22Rv1 (cell line): Measurements from ENCODE around the gene BATF3.

ENCODE experiments used
- H3K27ac ChIP-seq: fragments of 450-650 bp; 2 replicates; pipeline ENCODE4 v1.5.1; 2017
- ZFX ChIP-seq: fragments of 450-650 bp; IDR thresholded peaks from 2 replicates; pipeline ENCODE4 v1.6.1; 2017; ENCODE audit warnings: antibody characterized with exemption, borderline replicate concordance
- TF ChIP-seq, protein P1 (sequence below): fragments of 450-650 bp; IDR thresholded peaks from 2 replicates; pipeline ENCODE4 v1.5.1; 2017; ENCODE audit warnings: mild to moderate bottlenecking

The BATF3 gene

DNA sequence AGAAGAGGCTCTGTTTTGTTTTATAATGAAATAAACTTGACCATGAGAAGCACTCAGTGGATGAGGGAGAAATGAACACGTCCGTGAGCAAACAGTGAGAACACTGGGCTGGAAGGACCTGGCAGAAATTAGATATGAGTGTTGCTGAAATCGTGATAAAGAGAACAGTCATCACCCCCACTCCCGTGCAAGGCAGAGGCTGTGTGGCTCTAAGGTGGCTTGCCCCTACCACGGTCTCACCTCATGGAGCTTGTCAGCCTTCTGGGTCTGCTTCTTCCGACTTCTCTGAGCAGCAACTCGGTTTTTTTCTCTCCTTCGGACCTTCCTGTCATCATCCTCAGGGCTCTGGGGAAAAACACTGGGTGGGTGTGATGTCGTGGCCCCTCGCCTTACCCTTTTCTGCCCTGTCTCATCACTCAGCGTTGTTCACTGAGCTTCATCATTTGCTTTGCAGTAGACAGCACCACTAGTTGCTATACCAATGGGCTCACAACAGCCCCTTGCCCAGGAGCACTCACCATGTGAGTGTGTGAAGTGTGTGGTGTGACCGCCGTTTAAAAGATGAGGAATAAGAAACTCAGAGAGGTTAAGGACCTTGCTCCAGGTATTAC, 2.8 kb downstream of the BATF3 start:
- no peak overlapping the region for H3K27ac ChIP-seq
- TF ChIP-seq, protein P1, sequence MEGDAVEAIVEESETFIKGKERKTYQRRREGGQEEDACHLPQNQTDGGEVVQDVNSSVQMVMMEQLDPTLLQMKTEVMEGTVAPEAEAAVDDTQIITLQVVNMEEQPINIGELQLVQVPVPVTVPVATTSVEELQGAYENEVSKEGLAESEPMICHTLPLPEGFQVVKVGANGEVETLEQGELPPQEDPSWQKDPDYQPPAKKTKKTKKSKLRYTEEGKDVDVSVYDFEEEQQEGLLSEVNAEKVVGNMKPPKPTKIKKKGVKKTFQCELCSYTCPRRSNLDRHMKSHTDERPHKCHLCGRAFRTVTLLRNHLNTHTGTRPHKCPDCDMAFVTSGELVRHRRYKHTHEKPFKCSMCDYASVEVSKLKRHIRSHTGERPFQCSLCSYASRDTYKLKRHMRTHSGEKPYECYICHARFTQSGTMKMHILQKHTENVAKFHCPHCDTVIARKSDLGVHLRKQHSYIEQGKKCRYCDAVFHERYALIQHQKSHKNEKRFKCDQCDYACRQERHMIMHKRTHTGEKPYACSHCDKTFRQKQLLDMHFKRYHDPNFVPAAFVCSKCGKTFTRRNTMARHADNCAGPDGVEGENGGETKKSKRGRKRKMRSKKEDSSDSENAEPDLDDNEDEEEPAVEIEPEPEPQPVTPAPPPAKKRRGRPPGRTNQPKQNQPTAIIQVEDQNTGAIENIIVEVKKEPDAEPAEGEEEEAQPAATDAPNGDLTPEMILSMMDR, result no peak
- TF ChIP-seq ZFX, result no peak

DNA sequence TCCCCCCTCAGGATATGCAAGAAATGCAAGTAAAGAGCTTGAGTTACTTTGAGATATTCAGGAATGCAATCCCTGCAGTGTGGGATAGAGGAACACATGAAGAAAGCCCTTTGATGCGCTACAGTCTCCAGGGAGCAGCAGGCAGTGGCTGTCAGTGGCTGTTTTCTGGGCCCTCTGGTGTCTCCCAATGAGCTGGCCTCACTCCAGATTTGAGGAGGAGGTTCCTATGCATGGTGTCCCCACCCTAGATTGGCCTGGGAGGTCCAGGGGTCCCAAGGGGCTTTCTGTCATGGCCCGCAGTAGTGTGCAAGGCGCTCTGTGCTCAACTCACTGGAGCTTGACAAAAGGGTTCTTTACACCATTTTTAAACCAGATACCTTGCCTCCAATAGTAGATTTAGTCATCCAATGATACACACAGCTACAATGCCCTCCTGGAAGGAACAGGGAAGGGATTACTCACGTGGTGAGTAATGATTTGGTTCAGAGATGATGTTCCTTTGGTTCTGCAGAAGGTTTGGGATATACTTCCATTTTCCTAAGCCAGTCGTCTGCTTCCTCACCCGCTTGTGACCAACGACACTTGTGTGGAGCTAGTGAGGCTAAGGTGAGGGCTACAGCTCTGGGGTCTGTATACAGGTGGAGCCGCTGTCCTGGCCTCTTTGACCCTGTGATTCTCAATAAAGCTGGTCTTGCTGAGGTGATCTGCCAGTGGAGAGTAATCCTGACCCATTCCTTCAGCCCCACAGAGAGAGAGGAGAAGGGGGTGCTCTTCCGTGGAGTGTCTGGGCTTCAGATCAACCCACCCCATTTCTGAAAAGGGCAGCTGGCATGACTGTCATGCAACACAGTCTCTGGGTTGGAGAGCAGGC, 6.6 kb downstream of the BATF3 start:
- TF ChIP-seq ZFX, result no peak
- no peak overlapping the region for H3K27ac ChIP-seq

DNA sequence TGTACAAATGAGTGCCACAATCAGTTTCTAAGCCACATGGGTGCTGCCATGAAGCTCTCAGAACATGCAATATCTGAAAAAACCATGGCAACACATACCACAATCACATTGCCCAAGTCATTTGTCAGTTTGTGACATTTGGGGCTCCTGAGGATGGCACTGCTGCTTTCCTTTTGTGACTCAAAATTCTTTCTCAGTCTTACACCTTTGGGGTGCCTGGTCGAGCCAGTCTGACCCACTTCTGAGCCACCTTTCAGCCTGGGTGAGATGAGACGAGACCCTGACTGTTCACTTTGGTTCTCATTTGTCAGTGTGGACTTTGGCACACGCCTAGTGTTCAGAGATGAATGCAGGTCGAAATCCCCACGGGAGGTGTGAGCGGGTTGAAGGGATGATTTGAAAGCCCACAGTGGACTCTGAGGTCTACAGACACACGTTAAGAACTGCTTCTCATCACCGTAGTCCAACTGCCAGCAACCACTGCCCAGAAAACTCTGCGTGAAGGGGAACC, 8.0 kb downstream of the BATF3 start:
- H3K27ac ChIP-seq, result no peak overlapping the region
- TF ChIP-seq, protein P1, result no peak
- no peak for TF ChIP-seq ZFX

DNA sequence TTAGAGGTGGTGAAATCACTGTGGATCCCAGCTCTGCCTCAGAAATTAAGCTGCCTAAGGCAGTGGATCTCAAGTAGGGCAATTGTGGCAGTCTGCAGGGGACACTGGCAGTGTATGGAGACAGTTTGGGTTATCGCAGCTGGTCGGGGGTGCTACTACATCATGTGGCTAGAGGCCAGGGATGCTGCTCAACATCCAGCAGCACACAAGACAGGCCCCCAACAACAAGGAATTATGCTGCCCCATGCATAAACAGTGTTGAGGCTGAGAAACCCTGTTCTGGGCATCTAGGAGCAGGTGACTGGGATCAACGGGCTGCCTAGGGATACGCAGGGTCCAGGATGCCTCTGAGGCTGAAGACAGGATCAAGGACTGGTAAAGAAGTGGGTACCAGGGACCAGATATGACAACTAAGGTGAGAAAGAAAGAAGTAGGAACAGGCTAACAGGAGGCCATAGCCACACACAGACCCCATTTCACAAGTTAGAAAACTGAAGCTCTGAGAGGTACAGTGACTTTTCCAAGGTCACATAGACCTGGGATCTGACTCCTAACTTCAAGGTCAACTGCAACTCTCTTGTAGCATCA, 8.7 kb downstream of the BATF3 start:
- H3K27ac ChIP-seq, result no peak overlapping the region
- TF ChIP-seq ZFX, result no peak
- TF ChIP-seq, protein P1, result no peak

DNA sequence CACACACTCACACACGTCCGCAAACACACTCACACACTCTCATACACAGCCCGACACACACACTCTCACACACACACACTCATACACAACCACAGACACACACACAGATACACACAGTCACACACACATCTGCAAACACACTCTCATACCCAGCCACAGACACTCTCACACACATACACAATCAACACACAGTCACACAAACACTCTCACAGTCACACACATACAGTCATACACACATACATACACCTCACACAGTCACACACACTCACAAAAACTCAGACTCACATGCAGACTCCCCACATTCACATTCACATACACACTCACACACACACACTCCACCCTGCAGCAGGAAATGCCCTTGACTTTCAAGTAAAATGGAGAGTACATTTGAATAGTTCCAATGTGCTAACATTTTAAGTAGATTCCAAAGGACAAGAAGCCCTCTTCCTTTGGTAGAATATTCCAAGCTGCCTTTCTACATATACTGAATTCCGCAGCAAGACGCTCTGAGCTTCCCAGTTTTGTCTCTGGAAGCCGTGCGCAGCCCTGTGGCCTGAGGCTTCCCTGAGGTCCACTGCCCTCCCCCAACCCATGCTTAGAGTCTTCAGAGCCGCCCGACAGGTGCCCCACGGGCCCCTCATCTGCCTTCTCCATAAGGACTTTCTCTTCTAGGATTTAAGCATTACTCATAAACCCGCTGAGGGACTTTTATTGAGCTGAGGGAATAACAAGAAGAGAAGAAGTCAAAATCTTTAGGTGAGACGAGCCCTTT, 9.7 kb downstream of the BATF3 start:
- no peak for TF ChIP-seq ZFX
- TF ChIP-seq, protein P1, result no peak
- no peak overlapping the region for H3K27ac ChIP-seq

DNA sequence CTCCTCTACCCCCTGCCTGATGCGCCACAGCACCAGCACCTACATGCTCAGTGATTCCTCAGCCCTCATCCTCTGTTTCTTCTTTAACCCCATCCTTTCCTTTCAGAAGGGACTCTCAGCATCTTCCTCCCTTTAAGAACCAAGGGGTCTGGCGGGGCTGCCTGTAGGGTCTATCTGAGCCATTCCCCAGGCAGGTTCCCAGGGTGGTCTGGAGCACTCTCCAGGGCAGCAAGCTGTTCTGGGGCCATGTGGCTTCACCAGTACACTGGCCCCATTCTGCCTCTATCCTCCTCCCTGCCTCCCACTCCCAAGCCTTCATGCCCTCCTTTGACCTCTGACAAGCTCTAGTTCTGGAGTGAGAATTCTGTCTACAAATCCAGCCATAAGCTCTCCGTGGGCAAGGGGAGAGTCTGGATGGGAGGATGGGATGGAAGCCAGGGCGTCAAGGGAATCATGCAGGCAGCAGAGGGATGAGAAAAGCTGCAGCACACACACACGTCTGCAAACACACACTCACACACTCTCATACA, 10.4 kb downstream of the BATF3 start:
- TF ChIP-seq, protein P1, result no peak
- TF ChIP-seq ZFX, result no peak
- no peak overlapping the region for H3K27ac ChIP-seq
